NCI-H69 (cell line): Measurements from ENCODE around the gene C10orf62.
"Not testable (repeated sequence)": the region's sequence is repeated elsewhere in the genome, so short reads cannot be mapped to it uniquely, and the experiment has no call there.

Experiments
- DNase-seq: peaks from one replicate; lab custom pipeline; 2025; lab: John Stamatoyannopoulos, UW

The C10orf62 gene

GRCh38 chr10:97589479-97589878 is at the start of gene C10orf62:
TSS of gene C10orf62 (plus strand) at chr10:97589721. CDS start at chr10:97589898, 177 bp downstream.
- DNase-seq: no peak

- DNase-seq: no peak
These were observed 48.6 kb upstream of the C10orf62 start for GRCh38 chr10:97540669-97541500.

GRCh38 chr10:97542169-97543024 is 47.1 kb upstream of the C10orf62 start:
- DNase-seq: peak; percentile 32

GRCh38 chr10:97543025-97543546 is 46.4 kb upstream of the C10orf62 start:
- DNase-seq: peak; percentile 21

- DNase-seq: no peak
These were observed 42.9 kb upstream of the C10orf62 start for GRCh38 chr10:97546456-97547270.

GRCh38 chr10:97547271-97547600 is 42.3 kb upstream of the C10orf62 start:
- DNase-seq: no peak

- no peak for DNase-seq
These were observed 41.6 kb upstream of the C10orf62 start for GRCh38 chr10:97547962-97548361.

- no peak for DNase-seq
These were observed 40.6 kb upstream of the C10orf62 start for GRCh38 chr10:97548828-97549455.

GRCh38 chr10:97549587-97550322 is 39.8 kb upstream of the C10orf62 start:
- DNase-seq: peak; percentile 80

GRCh38 chr10:97550336-97551149 is 39.0 kb upstream of the C10orf62 start:
- DNase-seq: peak; percentile 60

GRCh38 chr10:97551271-97551670 is 38.2 kb upstream of the C10orf62 start:
- no peak for DNase-seq

- DNase-seq: peak; percentile 69
These were observed 35.9 kb upstream of the C10orf62 start for GRCh38 chr10:97553575-97554031.

- not testable (repeated sequence) for DNase-seq
These were observed 35.2 kb upstream of the C10orf62 start for GRCh38 chr10:97554336-97554735.

- DNase-seq: not testable (repeated sequence)
These were observed 34.0 kb upstream of the C10orf62 start for GRCh38 chr10:97555541-97555940.

- DNase-seq: not testable (repeated sequence)
These were observed 28.7 kb upstream of the C10orf62 start for GRCh38 chr10:97560731-97561381.

- DNase-seq: not testable (repeated sequence)
These were observed 28.0 kb upstream of the C10orf62 start for GRCh38 chr10:97561386-97562077.

- DNase-seq: not testable (repeated sequence)
These were observed 27.2 kb upstream of the C10orf62 start for GRCh38 chr10:97562329-97562728.

GRCh38 chr10:97563337-97563736 is 26.2 kb upstream of the C10orf62 start:
- no peak for DNase-seq
